ENCODE data around the gene DGAT2L6.

DGAT2L6 gene

DNA sequence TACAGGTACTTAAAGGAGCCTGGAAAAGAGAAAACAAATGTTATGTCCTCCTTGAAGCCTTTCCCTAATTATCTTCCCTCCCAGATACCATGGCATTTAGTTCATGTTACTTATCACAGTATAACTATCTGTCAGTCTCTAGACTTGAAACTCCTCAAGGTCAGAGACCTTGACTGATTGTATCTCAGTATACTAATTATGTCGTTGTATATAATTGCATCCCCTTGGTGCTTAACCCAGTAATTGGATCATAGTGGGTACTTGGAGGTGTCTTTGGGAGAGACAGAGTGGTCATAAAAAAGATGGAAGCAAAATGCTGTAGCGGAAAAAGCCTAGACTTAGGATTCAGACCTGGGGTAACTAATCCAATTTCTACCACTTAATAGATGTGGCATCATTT, 35.9 kb upstream of the DGAT2L6 start:
- Histone ChIP-seq H3K4me1 (ENCODE audit: low read length) (no peaks in the 10 kb centered on the region), H3K79me2 (ENCODE audit: low read length) (no peaks in the 10 kb centered on the region), H3K4me3 (ENCODE audit: low read length) (no peak overlapping the region), H4K20me1 (ENCODE audit: insufficient read depth, low read length) (no peaks in the 10 kb centered on the region), H3K27me3 (replicated peaks; ENCODE audit: insufficient read depth, low read length) (no peaks in the 10 kb centered on the region), H3K36me3 (replicated peaks; ENCODE audit: insufficient read depth, low read length) (no peaks in the 10 kb centered on the region), H3K27ac (ENCODE audit: low read length) (no peak overlapping the region), H3K4me2 (ENCODE audit: low read depth, low read length) (no peak overlapping the region), H3F3A (ENCODE audit: insufficient read depth, low read length) (no peaks in the 10 kb centered on the region), H3K9me2 (replicated peaks; ENCODE audit: insufficient read depth, low read length) (no peaks in the 10 kb centered on the region), H3K9ac (ENCODE audit: low read length) (no peak overlapping the region), H2AFZ (ENCODE audit: low read length) (no peak overlapping the region), H3K9me3 (replicated peaks; ENCODE audit: insufficient read depth, low read length) (no peaks in the 10 kb centered on the region)
- no peak for DNase-seq
- TF ChIP-seq EZH2 (optimal IDR thresholded peaks at IDR 0.05; ENCODE audit: low read depth, low read length): no peak
- TF ChIP-seq CTCF (IDR thresholded peaks at IDR 0.05; ENCODE audit: low read length): no peak
- TF ChIP-seq EZH2phosphoT487 (IDR thresholded peaks at IDR 0.05; ENCODE audit: low read length): no peak

GRCh38 chrX:70166601-70167590, 10.4 kb upstream of the DGAT2L6 start:
- TF ChIP-seq EZH2 (optimal IDR thresholded peaks at IDR 0.05; ENCODE audit: low read depth, low read length): no peak
- TF ChIP-seq CTCF (IDR thresholded peaks at IDR 0.05; ENCODE audit: low read length): no peak
- TF ChIP-seq EZH2phosphoT487 (IDR thresholded peaks at IDR 0.05; ENCODE audit: low read length): no peak
- DNase-seq: no peak
- Histone ChIP-seq H3K27ac (ENCODE audit: low read length) (no peak overlapping the region), H3K9me2 (replicated peaks; ENCODE audit: insufficient read depth, low read length) (no peaks in the 10 kb centered on the region), H3K9me3 (replicated peaks; ENCODE audit: insufficient read depth, low read length) (no peaks in the 10 kb centered on the region), H3K27me3 (replicated peaks; ENCODE audit: insufficient read depth, low read length) (no peaks in the 10 kb centered on the region), H3F3A (ENCODE audit: insufficient read depth, low read length) (no peaks in the 10 kb centered on the region), H3K4me3 (ENCODE audit: low read length) (no peak overlapping the region), H3K79me2 (ENCODE audit: low read length) (no peaks in the 10 kb centered on the region), H2AFZ (ENCODE audit: low read length) (no peak overlapping the region), H3K4me2 (ENCODE audit: low read depth, low read length) (no peak overlapping the region), H3K36me3 (replicated peaks; ENCODE audit: insufficient read depth, low read length) (no peaks in the 10 kb centered on the region), H3K4me1 (ENCODE audit: low read length) (no peaks in the 10 kb centered on the region), H4K20me1 (ENCODE audit: insufficient read depth, low read length) (no peaks in the 10 kb centered on the region), H3K9ac (ENCODE audit: low read length) (no peak overlapping the region)

GRCh38 chrX:70168238-70169188, 8.8 kb upstream of the DGAT2L6 start:
- Histone ChIP-seq H3K9ac (ENCODE audit: low read length) (no peak overlapping the region), H3K79me2 (ENCODE audit: low read length) (no peaks in the 10 kb centered on the region), H4K20me1 (ENCODE audit: insufficient read depth, low read length) (no peaks in the 10 kb centered on the region), H3K9me3 (replicated peaks; ENCODE audit: insufficient read depth, low read length) (no peaks in the 10 kb centered on the region), H3K4me3 (ENCODE audit: low read length) (no peak overlapping the region), H3K27me3 (replicated peaks; ENCODE audit: insufficient read depth, low read length) (no peaks in the 10 kb centered on the region), H3K4me2 (ENCODE audit: low read depth, low read length) (no peak overlapping the region), H2AFZ (ENCODE audit: low read length) (no peak overlapping the region), H3K9me2 (replicated peaks; ENCODE audit: insufficient read depth, low read length) (no peaks in the 10 kb centered on the region), H3K36me3 (replicated peaks; ENCODE audit: insufficient read depth, low read length) (no peaks in the 10 kb centered on the region), H3K4me1 (ENCODE audit: low read length) (no peaks in the 10 kb centered on the region), H3F3A (ENCODE audit: insufficient read depth, low read length) (no peaks in the 10 kb centered on the region), H3K27ac (ENCODE audit: low read length) (no peak overlapping the region)
- no peak for DNase-seq
- TF ChIP-seq EZH2phosphoT487 (IDR thresholded peaks at IDR 0.05; ENCODE audit: low read length) (no peak), CTCF (IDR thresholded peaks at IDR 0.05; ENCODE audit: low read length) (no peak), EZH2 (optimal IDR thresholded peaks at IDR 0.05; ENCODE audit: low read depth, low read length) (no peak)
